ENCODE measurements around the gene MKLN1.

DNA sequence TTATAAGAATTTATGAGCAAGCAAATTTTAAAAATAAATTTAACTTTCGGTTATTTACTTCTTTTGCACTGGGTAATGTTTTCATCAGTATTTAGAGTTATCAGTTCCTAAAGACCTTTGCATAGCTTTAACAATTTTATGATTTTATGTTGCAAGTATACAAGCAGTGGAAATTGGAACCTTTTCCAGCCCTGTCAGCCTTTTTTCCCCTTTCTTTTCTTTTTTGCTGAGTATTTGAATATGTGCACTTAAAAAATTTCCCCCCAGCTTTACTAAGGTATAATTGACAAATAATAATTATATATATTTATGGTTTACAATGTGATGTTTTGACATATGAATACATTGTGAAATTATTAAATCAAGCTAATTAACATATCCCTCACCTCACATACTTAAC is 62.6 kb downstream of the MKLN1 start:
- no peak for TF ChIP-seq CTCF (IDR thresholded peaks at IDR 0.05)
- TF ChIP-seq POLR2A (IDR thresholded peaks at IDR 0.05) = no peak
